Heart right ventricle (tissue), 16 donors: ENCODE data around the gene NAT8L. TPM values are rescaled to one million over a fixed set of nuclear protein-coding genes. Genes with fewer than 3 reads are reported as not detected.

ENCODE experiments used
- ATAC-seq, 8 donors: fragments of 200-7000 bp; cut with Tn5 transposase; one replicate each; pipeline ENCODE4 v1.9.1; 2020; ENCODE audit warnings: mild to moderate bottlenecking in 8 of 8, moderate library complexity in 8 of 8, moderate number of reproducible peaks in 1 of 8
- DNase-seq, 2 donors: peaks; one replicate each; pipeline ENCODE4 v3.0.0-alpha.2; 2020
- H3K27ac ChIP-seq, 10 donors: fragments of 200-600 bp; sonication (generic) in 2 of 10; one replicate each; pipeline versions ENCODE4 v1.5.0 to v1.8.0; 2020 to 2022; ENCODE audit warnings: mild to moderate bottlenecking in 3 of 10
- H3K27me3 ChIP-seq, 7 donors: fragments of 200-600 bp; one replicate each; pipeline ENCODE4 v1.8.0; 2021 to 2022; ENCODE audit warnings: mild to moderate bottlenecking in 2 of 7
- H3K36me3 ChIP-seq, 9 donors: fragments of 200-600 bp; sonication (generic) in 1 of 9; one replicate each; pipeline versions ENCODE4 v1.5.0 to v1.8.0; 2020 to 2022; ENCODE audit warnings: mild to moderate bottlenecking in 2 of 9
- H3K4me1 ChIP-seq, 9 donors: fragments of 200-600 bp; sonication (generic) in 1 of 9; one replicate each; pipeline versions ENCODE4 v1.5.0 to v1.8.0; 2020 to 2022; ENCODE audit warnings: mild to moderate bottlenecking in 4 of 9
- H3K4me3 ChIP-seq, 10 donors: fragments of 200-600 bp; sonication (generic) in 2 of 10; one replicate each; pipeline versions ENCODE4 v1.5.0 to v1.8.0; 2020 to 2022; ENCODE audit warnings: mild to moderate bottlenecking in 7 of 10, moderate library complexity in 2 of 10
- H3K9me3 ChIP-seq, 11 donors: fragments of 200-600 bp in 10 of 11; sonication (generic) in 2 of 11; one replicate each; pipeline versions ENCODE4 v1.5.0 to v1.8.0; 2013 to 2022; ENCODE audit warnings: mild to moderate bottlenecking in 2 of 11, control low read depth in 1 of 11, moderate library complexity in 1 of 11
- WGBS, 2 donors: extraction: QIAGEN DNeasy Blood & Tissue Kit; methylation state at CpG; one replicate each; pipeline ENCODE4 v1.1.7; 2013; ENCODE audit warnings: inconsistent platforms in 1 of 2; 5-methylcytosine and 5-hydroxymethylcytosine counted together
- intact Hi-C, 10 donors: fragments of 100-400 bp; cut with DNase I; formaldehyde crosslinking; loops; one replicate each; pipeline versions ENCODE4 v1.11.1 to v1.14.2; 2022
- polyA plus RNA-seq, 2 donors: library from polyadenylated mRNA; stranded (reverse); fragments of 200-250 nt; gene quantifications; one replicate each; pipeline ENCODE4 v1.2.3, GENCODE V29; 2013
- total RNA-seq, 10 donors: library from RNA; stranded (reverse); fragmentation: NEBNext Ultra II Directional in 3 of 10; extraction: Animal tissue kit (Norgen Biotek cat#: 25700) in 3 of 10; gene quantifications; one replicate each; pipeline versions ENCODE4 v1.2.1 to v1.2.4, GENCODE V29; 2021 to 2023
- TF ChIP-seq, protein P1 (sequence below), 9 donors: fragments of 200-600 bp; sonication (generic) in 2 of 9; IDR thresholded peaks; one replicate each; pipeline versions ENCODE4 v1.5.0 to v1.8.0; 2021 to 2022; ENCODE audit warnings: antibody characterized with exemption in 9 of 9, mild to moderate bottlenecking in 5 of 9, moderate library complexity in 1 of 9
- donor health status: Arrhythmogenic right ventricular cardiomyopathy.
- donor health status: ischemic (EF 13 %, LVEDD 7.1; RV severe dilation, severe dysfunction).
- donor health status: healthy with polysubstance abuse.
- donor health status: DM: no; HTN: yes; CAD: no.
- donor health status: DM: no; HTN: no; CAD: no.
- donor health status: ischemic (EF 25% LVEDD 6.9; RV normal size, moderate dysfunction).
- donor health status: ischemic (EF 25% LVEDD 5.7; RV mildly dilated, moderate dysfunction).
- donor health status: healthy.
- donor health status: DM: yes; HTN: yes; CAD: no.
- donor health status: Ischemic cardiomyopathy.
- donor health status: ischemic (EF 35%, LVEDD 5.7; RV mildly dilated, moderate dysfunction).
- donor health status: nonischemic (EF 11% LVEDD 7.7; RV severe dilation, severe dysfunction).
- donor health status: DM: yes; HTN: yes; CAD: no.
- donor health status: PGD.
- donor health status: ischemic (EF 29% LVEDD 5.4; RV normal size, mild dysfunction).
- donor health status: nonischemic (EF 23%, LVEDD 6.1; RV moderate dilation, normal function).

Gene NAT8L
- total and polyA plus RNA-seq, 12 donors = 0.12 to 1.4 (median 0.37) TPM

DNA sequence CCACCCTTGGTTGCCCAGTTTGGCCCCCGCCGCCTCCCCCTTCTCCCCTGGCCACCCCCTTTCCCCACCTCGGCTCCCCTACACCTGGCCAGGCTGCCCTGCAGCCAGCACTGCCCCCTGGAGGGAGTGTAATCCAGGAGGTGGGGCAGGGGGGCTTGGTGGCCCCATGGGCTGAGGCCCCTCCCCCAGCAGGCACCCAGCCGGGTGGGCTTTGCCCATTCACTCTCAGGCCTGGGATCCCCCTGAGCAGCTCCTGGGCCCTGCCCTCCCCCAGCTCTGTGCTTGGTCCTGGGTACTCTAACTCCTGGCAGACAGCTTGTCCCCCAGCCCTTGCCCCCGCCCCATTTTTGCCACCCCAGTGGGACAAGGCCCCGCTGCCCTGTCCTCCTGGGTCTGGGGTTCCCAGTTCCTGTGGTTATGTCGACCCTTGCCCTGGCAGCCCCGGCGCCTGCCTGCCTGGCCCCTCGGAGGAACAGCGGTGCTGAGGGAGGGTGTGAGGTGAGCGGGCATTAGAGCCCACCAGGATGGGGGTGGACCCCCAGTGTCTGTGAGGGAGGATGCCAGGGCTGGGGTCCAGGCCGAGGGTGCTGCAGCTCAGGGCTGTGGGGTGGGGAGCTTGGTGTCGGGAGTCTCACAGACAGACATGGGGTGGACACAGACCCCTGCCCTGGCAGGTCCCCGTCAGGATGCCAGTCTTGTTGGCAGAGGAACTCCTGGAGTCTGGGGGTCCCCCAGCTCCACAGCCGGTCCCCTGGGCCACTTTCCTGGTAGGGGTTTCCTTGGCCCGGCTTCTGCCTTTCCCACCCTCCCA lies 10.2 kb downstream of the NAT8L start:
- Histone ChIP-seq H3K36me3 (no peaks in the 10 kb centered on the region), H3K4me3 (no peak overlapping the region), H3K27ac (no peak overlapping the region), H3K27me3 (peaks cover 0 to 22% (median 14%) of the 10 kb centered on the region in 7 donors), H3K9me3 (no peaks in the 10 kb centered on the region), H3K4me1 (no peaks in the 10 kb centered on the region)
- WGBS, 2 donors = 82% methylated on average over 17 of the region's 17 CpGs
- TF ChIP-seq, protein P1, sequence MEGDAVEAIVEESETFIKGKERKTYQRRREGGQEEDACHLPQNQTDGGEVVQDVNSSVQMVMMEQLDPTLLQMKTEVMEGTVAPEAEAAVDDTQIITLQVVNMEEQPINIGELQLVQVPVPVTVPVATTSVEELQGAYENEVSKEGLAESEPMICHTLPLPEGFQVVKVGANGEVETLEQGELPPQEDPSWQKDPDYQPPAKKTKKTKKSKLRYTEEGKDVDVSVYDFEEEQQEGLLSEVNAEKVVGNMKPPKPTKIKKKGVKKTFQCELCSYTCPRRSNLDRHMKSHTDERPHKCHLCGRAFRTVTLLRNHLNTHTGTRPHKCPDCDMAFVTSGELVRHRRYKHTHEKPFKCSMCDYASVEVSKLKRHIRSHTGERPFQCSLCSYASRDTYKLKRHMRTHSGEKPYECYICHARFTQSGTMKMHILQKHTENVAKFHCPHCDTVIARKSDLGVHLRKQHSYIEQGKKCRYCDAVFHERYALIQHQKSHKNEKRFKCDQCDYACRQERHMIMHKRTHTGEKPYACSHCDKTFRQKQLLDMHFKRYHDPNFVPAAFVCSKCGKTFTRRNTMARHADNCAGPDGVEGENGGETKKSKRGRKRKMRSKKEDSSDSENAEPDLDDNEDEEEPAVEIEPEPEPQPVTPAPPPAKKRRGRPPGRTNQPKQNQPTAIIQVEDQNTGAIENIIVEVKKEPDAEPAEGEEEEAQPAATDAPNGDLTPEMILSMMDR (IDR thresholded peaks at IDR 0.05) = no peak
- ATAC-seq (no peak), DNase-seq (no peak)
- intact Hi-C loops = no loop called here

DNA sequence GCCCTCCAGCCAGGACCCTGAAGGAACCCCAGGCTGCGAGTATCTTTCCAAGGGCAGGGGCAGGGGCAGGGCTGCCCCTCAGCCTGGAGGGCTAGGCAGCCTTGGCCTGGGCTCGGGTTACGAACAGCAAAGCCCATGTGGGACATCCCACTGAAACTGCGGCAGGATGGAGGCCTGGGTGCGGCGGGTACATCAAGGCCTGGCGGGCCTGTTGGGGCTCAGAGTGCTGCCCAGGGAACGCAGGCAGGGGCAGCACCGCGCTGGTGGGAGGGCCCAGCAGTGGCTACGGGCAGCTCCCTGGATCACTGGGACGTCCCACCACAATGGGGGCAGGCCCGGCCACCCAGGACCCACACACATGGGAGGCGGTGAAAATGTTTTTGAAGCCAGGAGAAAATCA lies 10.9 kb downstream of the NAT8L start:
- Histone ChIP-seq H3K4me3 (no peak overlapping the region), H3K27me3 (peaks cover 0 to 22% (median 14%) of the 10 kb centered on the region in 7 donors), H3K36me3 (no peaks in the 10 kb centered on the region), H3K27ac (no peak overlapping the region), H3K9me3 (no peaks in the 10 kb centered on the region), H3K4me1 (no peaks in the 10 kb centered on the region)
- ATAC-seq = no peak
- 67 to 80% methylated on average over 14 of the region's 14 CpGs for WGBS, 2 donors
- TF ChIP-seq, protein P1 (IDR thresholded peaks at IDR 0.05) = no peak
- intact Hi-C loops = no loop called here
- DNase-seq = no peak

DNA sequence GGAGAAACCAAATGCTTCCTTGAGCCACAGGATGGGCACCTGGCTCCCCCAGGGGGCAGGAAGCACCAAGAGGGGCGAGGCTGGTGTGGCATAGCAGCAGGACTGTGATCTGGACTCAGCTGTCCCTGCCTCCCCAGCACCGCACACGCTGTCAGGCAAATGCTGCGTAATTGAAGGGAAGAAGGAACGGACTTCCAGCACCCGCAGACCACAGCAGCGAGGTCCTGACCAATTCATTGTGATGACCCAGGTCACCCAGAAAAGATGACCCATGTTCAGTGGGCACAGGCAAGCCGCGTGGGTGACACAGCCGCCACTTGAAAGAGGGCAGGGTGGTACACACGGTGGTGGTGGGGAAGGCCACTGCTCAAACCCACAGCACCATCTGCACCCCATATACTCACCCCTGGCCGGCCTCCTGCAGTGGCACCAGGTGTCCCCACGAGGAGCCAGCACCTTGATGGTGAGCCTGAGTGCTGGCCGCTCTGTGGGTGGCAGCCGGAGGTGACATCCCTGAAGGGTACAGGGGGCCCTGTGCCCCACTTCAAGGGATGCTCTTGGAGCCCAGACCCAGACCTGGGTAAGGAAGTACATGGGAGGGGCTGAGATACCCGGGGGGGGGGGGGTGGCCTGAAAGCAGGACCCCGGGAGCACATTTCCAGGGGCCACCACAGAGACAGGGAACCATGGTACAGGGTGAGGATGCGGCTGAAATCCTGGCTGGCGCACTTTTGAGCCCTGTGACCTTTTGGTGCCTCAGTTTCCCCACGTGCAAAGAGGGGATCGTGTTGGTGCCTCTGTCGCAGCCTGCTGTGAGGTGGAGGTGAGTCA lies 11.5 kb downstream of the NAT8L start:
- no peak overlapping the region for H3K27ac ChIP-seq
- H3K9me3 ChIP-seq = no peaks in the 10 kb centered on the region
- 83 to 84% methylated on average over 22 of the region's 22 CpGs for WGBS, 2 donors
- H3K4me3 ChIP-seq = no peak overlapping the region
- H3K27me3 ChIP-seq = peaks cover 0 to 22% (median 14%) of the 10 kb centered on the region in 7 donors
- TF ChIP-seq, protein P1 (IDR thresholded peaks at IDR 0.05) = no peak
- intact Hi-C loops = no loop called here
- ATAC-seq = no peak
- H3K4me1 ChIP-seq = no peaks in the 10 kb centered on the region
- no peak for DNase-seq
- H3K36me3 ChIP-seq = no peaks in the 10 kb centered on the region

DNA sequence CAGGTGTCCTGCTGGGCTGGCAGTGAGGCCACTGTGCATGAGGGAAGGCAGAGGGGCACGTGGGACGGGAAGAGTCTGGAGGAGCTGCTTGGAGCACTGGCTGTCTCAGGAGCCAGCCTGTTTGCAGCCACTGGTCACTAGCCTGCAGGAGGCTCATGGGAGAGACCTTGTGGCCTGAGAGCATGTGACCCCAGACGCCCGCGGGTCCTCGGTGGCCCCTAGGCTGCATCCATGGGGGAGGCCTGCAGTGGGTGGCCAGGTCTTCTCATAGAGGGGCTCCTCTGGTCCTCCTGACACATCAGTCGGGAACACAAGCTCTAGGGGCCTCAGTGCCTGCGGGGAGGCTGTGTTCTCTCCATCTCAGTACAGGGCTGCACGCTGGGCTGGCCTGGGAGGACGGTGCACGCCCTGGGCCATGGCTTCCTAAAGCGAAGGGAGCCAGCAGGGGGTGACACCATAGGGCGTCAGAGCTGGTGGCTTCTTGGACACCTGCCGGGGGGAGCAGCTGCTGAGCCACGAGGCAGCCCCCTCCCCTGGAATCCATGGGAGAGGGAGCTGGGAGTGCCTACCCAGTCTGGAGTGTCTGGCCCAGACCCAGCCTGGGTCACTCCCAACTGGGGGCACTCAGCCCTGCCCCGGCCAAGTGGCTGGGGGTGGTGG lies 12.3 kb downstream of the NAT8L start:
- Histone ChIP-seq H3K27me3 (peaks cover 0 to 22% (median 14%) of the 10 kb centered on the region in 7 donors), H3K4me3 (no peak overlapping the region), H3K27ac (no peak overlapping the region), H3K4me1 (no peaks in the 10 kb centered on the region), H3K36me3 (no peaks in the 10 kb centered on the region), H3K9me3 (no peaks in the 10 kb centered on the region)
- ATAC-seq = no peak
- intact Hi-C loops = no loop called here
- DNase-seq = no peak
- TF ChIP-seq, protein P1 (IDR thresholded peaks at IDR 0.05) = no peak
- 57 to 70% methylated on average over 16 of the region's 16 CpGs for WGBS, 2 donors
